Hippocampal formation (tissue), 2 donors: Measurements from ENCODE around the gene LDLR.

Experiments used
- DNase-seq, 2 donors: peaks; one replicate each; lab custom pipeline; 2025; lab: John Stamatoyannopoulos, UW

LDLR gene

DNA sequence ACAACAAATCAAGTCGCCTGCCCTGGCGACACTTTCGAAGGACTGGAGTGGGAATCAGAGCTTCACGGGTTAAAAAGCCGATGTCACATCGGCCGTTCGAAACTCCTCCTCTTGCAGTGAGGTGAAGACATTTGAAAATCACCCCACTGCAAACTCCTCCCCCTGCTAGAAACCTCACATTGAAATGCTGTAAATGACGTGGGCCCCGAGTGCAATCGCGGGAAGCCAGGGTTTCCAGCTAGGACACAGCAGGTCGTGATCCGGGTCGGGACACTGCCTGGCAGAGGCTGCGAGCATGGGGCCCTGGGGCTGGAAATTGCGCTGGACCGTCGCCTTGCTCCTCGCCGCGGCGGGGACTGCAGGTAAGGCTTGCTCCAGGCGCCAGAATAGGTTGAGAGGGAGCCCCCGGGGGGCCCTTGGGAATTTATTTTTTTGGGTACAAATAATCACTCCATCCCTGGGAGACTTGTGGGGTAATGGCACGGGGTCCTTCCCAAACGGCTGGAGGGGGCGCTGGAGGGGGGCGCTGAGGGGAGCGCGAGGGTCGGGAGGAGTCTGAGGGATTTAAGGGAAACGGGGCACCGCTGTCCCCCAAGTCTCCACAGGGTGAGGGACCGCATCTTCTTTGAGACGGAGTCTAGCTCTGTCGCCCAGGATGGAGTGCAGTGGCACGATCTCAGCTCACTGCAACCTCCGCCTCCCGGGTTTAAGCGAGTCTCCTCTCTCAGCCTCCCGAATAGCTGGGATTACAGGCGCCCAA is at the start of gene LDLR:
LDLR (plus strand) TSS at position 210 of the 760 bp plus-strand sequence; CDS start at position 296, 86 bp downstream.
- DNase-seq: peak; percentile 52 to 63

DNA sequence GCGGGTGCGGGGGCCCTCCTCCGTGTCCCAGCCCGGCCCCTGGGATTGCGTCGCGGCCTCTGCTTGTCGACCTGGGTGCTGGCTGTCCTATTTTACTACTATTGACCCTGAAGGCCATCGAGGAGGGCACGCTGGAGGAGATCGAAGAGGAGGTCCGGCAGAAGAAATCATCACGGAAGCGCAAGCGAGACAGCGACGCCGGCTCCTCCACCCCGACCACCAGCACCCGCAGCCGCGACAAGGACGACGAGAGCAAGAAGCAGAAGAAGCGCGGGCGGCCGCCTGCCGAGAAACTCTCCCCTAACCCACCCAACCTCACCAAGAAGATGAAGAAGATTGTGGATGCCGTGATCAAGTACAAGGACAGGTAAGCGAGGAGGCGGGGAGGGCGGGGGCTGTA is 48.1 kb upstream of the LDLR start:
- no peak for DNase-seq

DNA sequence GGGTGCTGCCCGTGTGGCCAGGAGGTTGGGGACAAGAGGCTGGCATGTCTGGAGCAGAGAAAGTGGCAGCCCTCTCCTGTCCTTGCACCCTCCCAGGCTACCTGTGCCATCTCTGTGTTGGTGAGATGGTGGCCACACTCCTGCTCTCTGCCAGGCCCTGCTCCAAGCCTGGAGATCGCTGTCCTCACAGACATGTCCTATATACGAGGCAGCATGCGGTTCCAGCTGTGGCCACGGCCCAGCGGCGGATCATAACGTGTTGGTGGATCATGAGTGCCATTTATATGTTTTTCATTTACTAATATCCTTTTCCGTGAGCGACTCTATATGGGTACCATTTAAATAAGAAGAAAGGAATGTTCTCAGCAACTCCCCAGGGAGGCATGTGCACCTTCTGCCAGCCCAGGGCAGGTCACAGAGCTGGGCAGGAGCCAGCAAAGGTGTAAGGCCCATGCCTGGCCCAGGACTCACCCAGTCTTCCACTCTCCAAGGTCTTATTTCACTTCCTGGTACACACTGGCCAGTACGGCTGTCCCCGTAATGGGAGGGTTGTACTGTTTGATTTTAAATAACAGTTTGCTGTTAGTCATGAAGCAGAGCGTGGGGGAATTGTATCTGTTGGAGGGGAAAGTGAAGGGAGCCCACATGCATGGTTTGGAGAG is 47.2 kb upstream of the LDLR start:
- no peak for DNase-seq

DNA sequence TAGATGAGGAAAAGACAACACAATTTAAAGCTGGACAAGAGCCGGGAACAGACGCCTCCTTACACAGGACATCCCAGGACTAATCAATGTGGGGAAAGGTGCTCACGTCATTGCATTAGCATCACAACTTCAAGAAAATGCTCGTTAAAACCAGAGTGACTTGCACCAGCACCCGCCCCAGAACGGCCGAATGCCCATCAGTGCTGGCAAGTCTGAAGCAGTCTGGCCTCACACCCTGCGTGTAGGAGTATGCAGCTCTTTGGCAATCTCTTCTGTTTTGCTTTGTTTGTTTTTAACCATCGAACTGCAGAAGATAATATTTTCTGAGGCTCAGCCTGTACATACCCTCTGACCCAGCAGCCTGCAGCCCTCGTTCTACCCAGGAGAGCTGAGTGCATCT is 44.8 kb upstream of the LDLR start:
- no peak for DNase-seq

DNA sequence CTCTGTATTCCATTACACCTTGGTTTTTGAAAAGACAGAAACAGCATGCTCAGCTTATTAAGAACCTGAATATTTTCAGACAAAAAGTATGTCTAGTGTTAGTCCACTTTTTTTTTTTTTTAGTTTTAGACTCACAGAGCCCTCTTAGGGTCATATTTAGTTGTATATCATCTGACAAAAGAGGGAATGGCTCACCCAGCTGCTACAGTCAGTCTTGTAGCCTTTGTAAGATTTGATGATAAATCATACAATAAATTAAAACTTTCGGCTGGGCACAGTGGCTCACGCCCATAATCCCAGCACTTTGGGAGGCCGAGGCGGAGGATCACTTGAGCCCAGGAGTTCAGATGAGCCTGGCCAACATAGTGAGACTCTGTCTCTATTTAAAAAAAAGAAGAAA is 43.7 kb upstream of the LDLR start:
- no peak for DNase-seq

DNA sequence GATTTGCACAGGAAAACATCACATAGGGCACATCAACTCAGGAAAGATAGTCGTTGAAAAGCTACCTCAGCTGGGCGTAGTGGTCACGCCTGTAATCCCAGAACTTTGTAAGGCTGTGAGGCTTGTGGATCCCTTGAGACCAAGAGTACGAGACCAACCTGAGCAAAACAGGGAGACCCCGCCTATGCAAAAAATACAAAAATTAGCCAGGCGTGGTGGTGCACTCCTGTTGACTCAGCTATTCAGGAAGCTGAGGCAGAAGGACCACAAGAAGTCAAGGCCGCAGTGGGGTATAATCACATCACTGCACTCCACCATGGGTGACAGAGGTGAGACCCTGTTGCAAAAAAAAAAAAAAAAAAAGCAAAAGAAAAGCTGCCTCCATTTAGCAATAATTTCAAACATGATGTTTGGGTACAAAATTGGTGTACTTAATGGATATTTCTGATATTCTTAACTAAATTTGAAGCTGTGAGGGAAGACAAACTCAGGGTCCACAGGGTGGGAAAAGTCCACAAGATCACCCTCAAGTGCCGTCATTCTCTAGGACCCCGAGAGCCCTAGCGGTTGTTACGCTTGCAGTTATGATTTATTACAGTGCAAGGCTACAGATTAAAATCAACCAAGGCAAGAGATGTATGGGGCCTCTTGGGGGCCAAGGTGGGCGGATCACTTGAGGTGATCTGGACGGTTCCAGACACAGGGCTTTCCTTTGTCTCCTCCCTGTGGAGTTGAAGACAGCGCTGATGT is 42.5 kb upstream of the LDLR start:
- no peak for DNase-seq

DNA sequence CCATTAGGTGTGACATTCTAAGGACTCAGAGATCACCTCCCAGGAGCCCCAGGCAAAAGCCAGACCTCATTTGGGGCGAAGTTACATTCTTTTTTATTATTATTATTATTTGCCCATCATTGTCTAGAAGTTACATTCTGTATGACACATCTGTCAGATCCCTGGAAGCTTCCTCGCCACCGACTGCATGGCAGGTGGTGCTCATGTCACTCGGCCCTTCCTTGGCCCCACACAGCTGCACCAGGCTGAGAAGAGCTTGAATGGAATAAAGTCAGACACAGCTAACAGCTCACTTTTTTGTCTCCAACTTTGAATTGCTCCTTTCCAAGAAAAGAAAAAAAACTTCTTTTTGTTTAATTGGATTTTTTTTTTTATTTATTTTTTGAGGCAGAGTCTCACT is 41.4 kb upstream of the LDLR start:
- no peak for DNase-seq

DNA sequence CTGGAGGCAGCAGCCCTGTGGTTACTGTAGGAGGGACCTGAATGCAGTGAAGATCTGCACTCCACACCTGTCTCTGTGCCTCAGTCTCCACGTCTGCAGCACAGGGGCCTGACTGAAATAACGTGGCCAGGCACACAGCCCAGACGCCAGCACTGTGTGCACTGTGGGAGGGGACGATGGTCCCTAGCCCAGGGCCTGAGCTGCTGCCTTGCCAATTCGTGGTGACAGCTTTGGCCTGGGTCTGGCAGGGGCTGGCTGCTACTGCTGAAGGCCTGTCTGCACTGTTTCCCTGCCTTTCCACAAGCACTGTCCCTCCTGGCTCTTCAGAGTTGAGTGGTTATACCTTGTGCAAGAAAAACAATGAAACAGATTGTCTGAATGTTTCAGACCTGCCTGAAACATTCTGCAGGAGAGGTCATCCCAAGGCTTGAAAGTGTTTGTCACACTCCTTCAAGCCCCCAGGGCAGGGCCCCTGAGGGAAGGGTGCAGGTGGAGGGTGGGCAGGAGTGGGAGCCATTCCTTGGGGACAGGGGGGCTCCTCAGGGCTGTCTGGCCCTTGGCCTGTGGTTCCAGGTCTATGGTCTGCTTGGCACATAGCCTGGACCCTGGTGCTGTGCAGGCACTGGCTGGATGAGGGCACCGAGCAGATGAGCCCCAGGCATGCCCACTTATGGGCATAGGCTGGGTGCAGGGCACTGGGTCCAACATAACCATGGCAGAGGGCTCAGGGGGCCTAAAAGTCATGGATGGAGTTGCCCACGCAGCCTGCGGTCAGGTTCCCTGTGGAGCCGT is 38.7 kb upstream of the LDLR start:
- DNase-seq: no peak

DNA sequence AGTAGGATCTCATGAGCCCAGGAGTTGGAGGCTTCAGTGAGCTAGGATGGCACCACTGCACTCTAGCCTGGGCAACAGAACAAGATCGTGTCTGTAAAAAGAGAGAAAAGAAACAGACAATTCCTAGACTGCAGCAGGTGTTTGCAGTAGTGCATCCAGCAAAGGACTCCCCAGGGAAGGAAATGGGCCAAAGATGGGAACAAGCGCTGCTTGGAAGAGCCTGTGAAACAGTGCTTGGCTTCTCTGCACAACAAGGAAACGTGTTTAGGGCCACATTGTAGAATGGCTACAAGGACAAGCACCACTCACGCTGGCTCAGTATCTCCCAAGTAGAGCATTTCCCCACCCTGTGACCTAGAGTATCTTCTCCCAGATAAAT is 35.5 kb upstream of the LDLR start:
- DNase-seq: no peak

DNA sequence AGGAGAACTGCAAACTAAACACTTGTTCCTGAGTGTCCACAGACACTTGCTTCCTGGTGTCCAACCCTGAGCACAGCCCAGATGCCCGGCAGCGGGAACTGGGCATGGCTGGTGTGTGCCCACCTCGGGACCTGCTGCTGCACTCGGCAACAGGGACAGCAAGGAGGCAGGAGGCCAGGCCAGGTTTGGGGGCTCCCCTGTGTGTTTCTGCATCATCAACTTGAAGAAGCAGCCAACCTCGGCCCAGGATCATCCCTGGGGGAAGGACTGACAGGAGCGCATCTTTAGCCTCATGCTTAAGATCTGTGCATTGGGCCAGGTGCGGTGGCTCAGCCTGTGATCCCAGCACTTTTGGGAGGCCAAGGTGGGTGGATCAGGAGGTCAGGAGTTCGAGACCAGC is 35.1 kb upstream of the LDLR start:
- no peak for DNase-seq

DNA sequence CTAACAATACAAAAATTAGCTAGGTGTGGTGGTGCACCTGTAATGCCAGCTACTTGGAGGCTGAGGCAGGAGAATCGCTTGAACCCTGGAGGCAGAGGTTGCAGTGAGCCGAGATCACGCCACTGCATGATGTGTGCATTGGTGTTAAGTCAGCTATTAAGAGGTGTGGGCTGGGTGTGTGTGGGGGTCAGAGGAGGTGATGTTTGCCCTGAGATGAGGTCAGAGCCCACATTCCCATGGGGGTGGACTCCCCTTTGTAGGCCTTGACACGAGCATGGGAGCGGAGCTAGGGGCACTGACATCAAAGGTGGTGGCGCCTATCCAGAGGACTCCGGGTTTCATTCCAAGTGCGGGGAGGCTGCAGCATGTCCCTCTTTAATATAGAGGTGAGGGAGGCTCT is 34.6 kb upstream of the LDLR start:
- no peak for DNase-seq

DNA sequence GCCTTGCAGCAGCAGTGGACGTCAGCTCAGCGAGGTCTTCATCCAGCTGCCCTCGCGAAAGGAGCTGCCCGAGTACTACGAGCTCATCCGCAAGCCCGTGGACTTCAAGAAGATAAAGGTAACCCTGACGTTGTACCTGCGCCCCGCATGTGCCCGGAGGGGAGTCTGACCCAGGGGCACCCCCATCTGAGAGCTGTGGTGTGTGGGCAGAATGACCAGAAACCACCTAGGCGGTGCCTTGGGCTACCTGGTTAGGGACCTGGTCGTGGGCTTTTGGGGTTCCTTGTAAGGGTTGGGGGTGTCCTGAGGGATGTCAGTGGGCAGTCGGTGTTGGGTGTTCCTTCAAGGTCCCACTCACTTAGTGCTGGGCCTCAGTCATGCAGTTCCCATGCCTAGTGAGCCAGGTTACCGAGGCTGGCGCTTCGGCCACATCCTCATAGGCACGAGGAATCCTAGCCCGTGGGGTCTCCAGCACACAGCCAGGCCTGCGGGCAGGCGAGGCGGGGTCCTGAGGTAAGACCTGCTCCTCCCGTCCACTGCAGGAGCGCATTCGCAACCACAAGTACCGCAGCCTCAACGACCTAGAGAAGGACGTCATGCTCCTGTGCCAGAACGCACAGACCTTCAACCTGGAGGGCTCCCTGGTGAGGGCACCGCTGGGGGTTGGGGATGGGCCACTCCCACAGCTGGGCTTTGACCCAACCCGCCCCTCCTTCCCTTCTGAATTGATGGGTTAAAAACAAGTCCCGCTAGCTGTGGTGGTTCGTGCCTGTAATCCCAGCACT is 30.8 kb upstream of the LDLR start:
- DNase-seq: no peak

DNA sequence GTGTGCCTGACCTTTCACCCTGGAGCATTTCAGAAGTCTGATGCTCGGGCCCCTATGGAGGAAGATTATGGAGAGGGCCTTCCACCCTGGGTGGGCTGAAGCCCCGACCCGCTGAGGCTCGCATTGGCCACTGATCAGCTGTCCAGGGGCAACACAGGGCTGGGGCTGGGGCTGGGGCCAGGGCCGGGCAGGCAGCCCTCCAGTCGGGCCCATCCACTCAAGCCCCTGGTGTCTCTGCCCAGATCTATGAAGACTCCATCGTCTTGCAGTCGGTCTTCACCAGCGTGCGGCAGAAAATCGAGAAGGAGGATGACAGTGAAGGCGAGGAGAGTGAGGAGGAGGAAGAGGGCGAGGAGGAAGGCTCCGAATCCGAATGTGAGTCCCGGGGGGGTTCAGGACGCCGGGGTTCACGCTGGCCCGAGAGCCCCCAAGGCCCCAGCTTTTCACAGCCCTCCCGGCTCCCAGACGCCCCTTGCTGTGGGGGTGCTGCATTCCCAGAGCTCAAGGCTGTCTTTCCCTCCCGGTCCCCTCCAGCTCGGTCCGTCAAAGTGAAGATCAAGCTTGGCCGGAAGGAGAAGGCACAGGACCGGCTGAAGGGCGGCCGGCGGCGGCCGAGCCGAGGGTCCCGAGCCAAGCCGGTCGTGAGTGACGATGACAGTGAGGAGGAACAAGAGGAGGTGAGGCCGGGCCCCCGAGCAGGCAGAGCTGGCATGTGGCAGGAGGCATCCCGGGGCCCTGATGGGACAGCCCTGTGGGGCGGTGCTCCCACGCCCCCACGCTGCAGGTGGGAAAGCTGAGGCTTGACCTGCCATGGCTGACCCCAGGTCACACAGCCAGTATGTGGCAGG is 29.5 kb upstream of the LDLR start:
- DNase-seq: no peak

DNA sequence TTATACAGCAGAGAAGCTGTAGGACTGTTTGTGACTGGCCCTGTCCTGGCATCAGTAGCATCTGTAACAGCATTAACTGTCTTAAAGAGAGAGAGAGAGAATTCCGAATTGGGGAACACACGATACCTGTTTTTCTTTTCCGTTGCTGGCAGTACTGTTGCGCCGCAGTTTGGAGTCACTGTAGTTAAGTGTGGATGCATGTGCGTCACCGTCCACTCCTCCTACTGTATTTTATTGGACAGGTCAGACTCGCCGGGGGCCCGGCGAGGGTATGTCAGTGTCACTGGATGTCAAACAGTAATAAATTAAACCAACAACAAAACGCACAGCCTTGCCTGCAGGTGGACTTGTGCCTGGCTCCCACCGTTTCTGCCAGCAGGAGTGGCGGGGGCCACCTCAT is 27.3 kb upstream of the LDLR start:
- no peak for DNase-seq

DNA sequence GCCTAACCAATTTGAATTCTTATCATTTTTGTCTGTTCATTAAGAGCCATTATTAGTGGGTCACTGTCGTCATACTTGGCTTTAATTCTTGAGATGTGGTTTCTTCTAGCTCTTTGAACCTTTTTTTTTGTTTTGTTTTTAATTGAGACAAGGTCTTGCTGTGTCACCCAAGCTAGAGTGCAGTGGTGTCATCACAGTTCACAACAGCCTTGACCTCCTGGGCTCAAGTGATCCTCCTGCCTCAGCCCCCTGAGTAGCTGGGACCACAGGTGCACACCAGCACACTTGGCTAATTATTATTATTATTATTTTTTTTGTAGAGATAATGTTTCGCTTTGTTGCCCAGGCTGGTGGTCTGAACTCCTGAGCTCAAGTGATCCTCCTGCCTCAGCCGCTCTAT is 25.8 kb upstream of the LDLR start:
- DNase-seq: no peak

DNA sequence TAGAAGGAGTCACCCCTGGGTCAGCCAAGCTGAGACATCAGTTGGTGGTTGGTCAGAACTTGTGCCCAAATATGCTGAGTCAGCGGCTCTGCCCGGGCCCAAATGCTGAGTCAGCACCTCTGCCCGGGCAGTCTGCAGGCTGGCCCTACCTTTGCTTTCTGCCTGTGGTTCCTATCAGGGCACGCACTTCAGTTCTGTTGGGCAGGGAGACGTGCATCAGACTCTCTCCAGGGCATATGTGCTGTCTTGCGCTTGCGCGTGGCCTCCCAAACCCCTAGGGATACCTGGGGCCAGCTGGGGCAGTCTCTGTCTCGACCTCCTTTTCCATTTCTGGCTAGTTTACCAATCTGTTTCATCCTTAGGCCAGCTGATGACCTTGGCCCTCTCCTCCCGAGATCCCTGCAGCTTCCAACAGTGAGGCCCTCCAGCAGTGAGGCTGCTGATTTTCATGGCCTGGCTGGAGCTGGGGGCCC is 24.4 kb upstream of the LDLR start:
- DNase-seq: no peak

DNA sequence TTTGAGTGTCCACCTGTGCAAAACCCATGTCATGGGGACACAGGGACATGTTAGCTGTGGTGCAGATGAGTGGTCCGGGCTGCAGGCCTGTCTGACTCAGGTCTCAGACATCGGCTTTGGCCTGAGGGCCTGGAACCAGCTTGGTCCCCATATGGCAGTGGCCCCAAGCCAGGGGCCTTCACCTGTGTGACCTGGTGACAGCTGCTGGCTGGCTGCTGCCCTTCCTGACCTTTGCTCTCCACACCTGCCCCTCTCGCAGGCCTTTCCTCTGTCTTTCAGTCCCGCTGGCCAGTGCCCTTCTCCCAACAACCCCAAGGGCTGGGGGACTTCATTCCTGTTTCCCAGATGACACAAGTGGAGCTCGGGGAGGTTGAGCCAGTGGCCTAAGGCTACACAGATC is 22.9 kb upstream of the LDLR start:
- no peak for DNase-seq

DNA sequence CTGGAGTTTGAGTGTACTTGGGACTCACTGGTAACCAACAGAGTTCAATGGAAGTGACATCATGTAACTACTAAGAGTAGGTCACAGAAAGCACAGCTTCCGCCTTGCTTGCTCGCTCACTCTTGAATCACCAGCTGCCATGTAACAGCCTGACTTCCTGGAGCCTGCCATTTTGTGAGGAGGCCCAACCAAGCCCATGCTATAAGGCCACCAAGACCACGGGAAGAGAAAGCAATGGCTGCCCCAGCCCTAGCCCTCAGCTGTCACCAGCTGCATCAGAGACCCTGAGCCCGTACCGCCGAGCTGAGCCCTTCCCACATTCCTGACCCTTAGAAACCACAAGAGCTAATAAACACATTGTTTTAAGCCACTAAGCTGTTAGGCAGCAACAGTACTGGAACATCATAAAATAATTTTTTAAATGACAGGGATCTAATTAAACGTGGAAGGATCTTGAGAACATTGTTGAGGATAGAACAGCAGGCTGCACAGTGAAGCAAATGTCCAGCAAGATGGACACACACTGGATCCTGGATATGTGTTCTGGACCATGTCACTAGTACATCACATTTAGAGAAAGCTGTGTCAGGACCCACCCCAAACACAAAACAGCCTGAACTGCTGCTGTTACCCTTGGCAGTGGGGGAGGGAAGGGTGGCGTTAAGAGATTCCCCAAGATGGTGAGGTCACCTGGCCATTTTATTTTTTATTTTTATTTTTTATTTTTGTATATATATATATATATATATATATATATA is 21.7 kb upstream of the LDLR start:
- DNase-seq: no peak

DNA sequence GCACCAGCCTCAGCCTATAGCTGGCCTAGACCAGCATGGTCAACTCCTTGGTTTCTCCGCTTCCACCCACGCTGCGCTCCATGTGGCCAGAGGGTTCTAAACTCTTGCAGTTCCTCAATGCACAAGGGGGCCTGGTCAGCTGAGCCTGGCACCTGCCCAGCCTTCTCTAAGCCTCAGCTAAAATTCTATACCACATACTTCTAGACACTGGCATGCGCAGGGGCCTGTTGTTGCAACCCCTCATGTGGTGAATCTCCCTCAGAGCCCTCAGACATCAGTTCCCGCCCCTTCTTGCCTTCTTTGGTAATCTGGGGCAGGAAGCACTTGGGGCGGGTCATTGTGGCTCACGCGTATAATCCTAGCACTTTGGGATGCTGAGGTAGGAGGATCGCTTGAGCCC is 19.7 kb upstream of the LDLR start:
- DNase-seq: no peak

DNA sequence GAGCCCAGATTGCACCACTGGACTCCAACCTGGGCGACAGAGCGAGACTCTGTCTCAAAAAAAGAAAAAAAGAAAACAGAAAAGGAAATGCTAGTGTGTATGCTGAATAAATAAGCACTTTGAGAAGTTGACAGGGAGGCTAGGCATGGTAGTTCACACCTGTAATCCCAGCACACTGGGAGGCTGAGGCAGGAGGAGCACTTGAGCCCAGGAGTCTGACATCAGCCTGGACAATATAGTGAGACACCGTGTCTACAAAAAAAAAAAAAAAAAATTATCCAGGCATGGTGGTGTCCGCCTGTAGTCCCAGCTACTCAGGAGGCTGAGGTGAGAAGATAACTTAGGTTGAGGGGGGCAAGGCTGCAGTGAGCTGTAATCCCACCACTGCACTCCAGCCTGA is 19.1 kb upstream of the LDLR start:
- no peak for DNase-seq
